IPS-18a (cell line): Measurements from ENCODE around the gene LIMA1.
"Not testable (repeated sequence)": the region's sequence is repeated elsewhere in the genome, so short reads cannot be mapped to it uniquely, and the experiment has no call there.

Experiments
- H3K27ac ChIP-seq: one replicate; pipeline ENCODE4 v1.5.1; 2013; ENCODE audit warnings: low read length
- H3K27me3 ChIP-seq: one replicate; pipeline ENCODE4 v1.6.1; 2013; ENCODE audit warnings: mild to moderate bottlenecking, low read length; ENCODE audit not compliant: control insufficient read depth, insufficient read depth
- H3K36me3 ChIP-seq: one replicate; pipeline ENCODE4 v1.6.1; 2013; ENCODE audit warnings: low read depth, low read length; ENCODE audit not compliant: control insufficient read depth
- H3K4me1 ChIP-seq: one replicate; pipeline ENCODE4 v1.6.1; 2013; ENCODE audit warnings: low read depth, low read length; ENCODE audit not compliant: control insufficient read depth
- H3K4me3 ChIP-seq: one replicate; pipeline ENCODE4 v1.5.1; 2013; ENCODE audit warnings: low read length
- H3K9ac ChIP-seq: one replicate; pipeline ENCODE4 v1.6.1; 2013; ENCODE audit warnings: mild to moderate bottlenecking, low read length, moderate library complexity
- H3K9me3 ChIP-seq: one replicate; pipeline ENCODE4 v1.6.1; 2013; ENCODE audit warnings: low read depth, low read length; ENCODE audit not compliant: control insufficient read depth

LIMA1 gene

GRCh38 chr12:50224026-50224692 is 59.2 kb downstream of the LIMA1 start:
- Histone ChIP-seq H3K9me3 (no peaks in the 10 kb centered on the region), H3K27me3 (no peaks in the 10 kb centered on the region), H3K4me1 (peaks cover 12% of the 10 kb centered on the region), H3K9ac (no peak overlapping the region), H3K4me3 (no peak overlapping the region), H3K27ac (no peak overlapping the region), H3K36me3 (no peaks in the 10 kb centered on the region)

DNA sequence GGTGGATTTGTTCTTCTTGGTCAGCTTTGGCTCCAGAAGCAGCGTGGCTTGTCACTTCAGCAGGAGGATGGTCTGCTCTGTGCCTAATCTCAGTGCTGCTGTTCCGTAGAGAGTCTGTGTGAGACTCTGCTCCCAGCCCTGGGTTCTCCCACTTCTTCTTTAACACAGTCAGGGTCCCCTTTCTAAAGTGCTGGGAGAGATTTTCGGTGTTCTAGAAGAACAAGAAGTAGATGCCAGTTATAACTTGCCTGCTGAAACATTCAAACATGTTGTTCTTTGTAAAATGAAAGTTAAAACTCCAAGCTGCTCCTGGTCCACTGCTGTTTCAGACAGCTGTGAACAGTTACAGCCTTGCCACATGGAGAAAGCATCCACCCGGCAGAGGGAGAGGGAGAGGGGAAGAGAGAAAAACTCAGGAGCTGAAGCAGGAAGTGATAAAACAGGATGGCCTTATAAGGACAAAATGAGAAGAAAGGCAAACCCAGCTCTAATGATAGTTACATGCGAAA is 61.0 kb downstream of the LIMA1 start:
- H3K27ac ChIP-seq, result peak overlapping the region; percentile 50
- H3K9ac ChIP-seq, result peak overlapping the region; percentile 71

DNA sequence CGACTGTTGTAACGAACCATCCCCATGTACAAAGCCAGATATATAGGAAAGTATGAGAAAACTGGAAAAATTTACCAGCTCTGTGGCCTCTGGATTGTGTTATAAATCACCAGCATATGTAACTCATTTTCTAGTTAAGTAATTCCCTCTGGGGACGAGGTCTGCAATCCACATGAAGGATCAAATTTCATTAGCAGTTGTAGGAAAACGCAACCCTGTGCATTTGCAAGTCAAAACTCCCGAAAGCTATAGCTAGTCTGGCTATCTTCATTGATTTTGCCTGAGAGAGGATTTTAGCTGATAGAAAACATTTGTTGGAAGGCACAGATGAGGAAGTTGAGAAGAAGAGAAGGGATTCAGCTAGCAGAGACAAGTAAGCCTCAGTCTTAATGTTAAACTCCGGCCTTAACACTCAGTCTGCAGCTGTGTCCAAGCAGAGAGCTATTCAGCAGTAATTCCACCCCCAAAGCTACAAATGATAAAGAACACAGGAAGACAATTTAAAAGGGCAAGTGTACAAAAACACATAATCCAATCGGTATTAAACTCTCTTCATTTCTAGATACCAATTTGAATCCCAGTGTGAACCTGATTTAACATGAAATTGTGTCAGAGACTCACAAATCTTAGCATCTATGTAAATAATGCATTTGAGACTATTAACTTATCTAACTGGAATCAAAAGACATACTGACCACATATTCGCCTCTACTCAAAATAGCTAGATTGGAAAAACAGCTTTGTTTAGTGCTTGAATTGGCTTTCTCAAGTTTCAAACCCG is 61.9 kb downstream of the LIMA1 start:
- Histone ChIP-seq H3K4me3 (peak overlapping the region; percentile 69), H3K4me1 (peaks cover 12% of the 10 kb centered on the region), H3K27ac (peak overlapping the region; percentile 38), H3K9me3 (no peaks in the 10 kb centered on the region), H3K27me3 (no peaks in the 10 kb centered on the region), H3K36me3 (no peaks in the 10 kb centered on the region), H3K9ac (peak overlapping the region; percentile 71)

More for the DNA sequence above, 61.0 kb downstream of the LIMA1 start:
- Histone ChIP-seq H3K4me1 (peaks cover 12% of the 10 kb centered on the region), H3K27me3 (no peaks in the 10 kb centered on the region), H3K9me3 (no peaks in the 10 kb centered on the region), H3K36me3 (no peaks in the 10 kb centered on the region), H3K4me3 (peak overlapping the region; percentile 69)

DNA sequence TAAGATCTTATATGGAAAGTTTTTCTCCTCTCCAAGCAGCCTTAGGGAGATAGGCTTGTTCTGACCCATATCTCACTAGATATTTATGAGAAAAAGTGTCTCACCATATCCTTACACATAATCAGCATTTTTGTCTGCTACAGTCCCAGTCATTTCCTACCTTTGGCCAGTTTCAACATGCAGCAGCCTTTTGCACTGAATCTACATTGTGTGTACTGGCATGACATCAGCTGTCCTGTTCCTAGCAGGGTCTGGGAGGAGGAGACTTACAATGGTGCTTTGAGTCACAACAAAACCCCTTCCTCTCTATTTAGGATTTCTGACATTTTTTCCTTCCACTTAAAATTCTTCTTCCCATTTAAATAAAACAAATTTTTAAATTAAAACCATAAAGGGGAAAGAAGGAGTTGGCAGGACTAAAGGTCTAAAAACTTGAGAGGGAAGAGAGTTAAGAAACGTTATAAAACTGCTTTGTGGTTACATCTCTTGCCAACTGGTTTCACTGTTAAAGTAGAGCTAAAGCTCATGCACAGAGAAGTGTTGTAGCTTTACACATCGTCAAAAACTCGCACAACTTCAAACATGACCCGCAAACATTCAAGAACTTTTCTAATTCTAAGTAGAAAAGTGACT is 62.8 kb downstream of the LIMA1 start:
- Histone ChIP-seq H3K36me3 (no peaks in the 10 kb centered on the region), H3K27ac (no peak overlapping the region), H3K4me3 (peak overlapping the region; percentile 69), H3K27me3 (no peaks in the 10 kb centered on the region), H3K9ac (peak overlapping the region; percentile 71), H3K4me1 (peaks cover 12% of the 10 kb centered on the region), H3K9me3 (no peaks in the 10 kb centered on the region)

GRCh38 chr12:50219544-50219943 is 63.8 kb downstream of the LIMA1 start:
- Histone ChIP-seq H3K9ac (no peak overlapping the region), H3K27me3 (no peaks in the 10 kb centered on the region), H3K9me3 (no peaks in the 10 kb centered on the region), H3K4me3 (no peak overlapping the region), H3K4me1 (peaks cover 12% of the 10 kb centered on the region), H3K36me3 (no peaks in the 10 kb centered on the region), H3K27ac (no peak overlapping the region)

- H3K9me3 ChIP-seq, H3K27me3 ChIP-seq, H3K4me1 ChIP-seq, H3K9ac ChIP-seq, H3K27ac ChIP-seq, H3K36me3 ChIP-seq, H3K4me3 ChIP-seq: not testable (repeated sequence)
These were observed 64.3 kb downstream of the LIMA1 start for GRCh38 chr12:50219001-50219400.

GRCh38 chr12:50218386-50218785 is 64.9 kb downstream of the LIMA1 start:
- Histone ChIP-seq H3K4me1 (peaks cover 6% of the 10 kb centered on the region), H3K9me3 (no peaks in the 10 kb centered on the region), H3K9ac (no peak overlapping the region), H3K27me3 (no peaks in the 10 kb centered on the region), H3K27ac (no peak overlapping the region), H3K36me3 (no peaks in the 10 kb centered on the region), H3K4me3 (no peak overlapping the region)

DNA sequence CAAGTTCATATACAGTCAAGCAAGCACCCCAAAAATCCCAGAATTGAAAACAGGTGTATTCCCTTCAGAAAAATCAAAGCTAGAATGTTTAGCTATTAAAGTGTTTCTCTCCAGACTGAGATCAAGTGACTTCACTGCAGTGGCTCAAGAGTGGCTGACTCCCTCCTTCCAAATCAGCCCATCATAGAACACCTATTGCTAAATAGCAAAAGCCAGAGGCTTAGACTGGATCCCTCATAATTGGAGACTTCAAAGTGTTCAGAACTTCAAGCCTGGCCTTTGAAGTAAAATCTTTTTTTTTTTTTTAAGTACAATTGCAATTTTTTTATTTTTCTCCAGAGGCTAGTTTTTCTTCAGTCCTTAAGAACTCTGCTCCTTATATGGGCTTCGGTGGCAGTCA is 66.1 kb downstream of the LIMA1 start:
- H3K27me3 ChIP-seq, result no peaks in the 10 kb centered on the region
- no peaks in the 10 kb centered on the region for H3K9me3 ChIP-seq
- H3K36me3 ChIP-seq, result no peaks in the 10 kb centered on the region
- H3K9ac ChIP-seq, result no peak overlapping the region
- H3K27ac ChIP-seq, result no peak overlapping the region
- H3K4me1 ChIP-seq, result no peaks in the 10 kb centered on the region
- H3K4me3 ChIP-seq, result no peak overlapping the region

- H3K36me3 ChIP-seq, result no peaks in the 10 kb centered on the region
These were observed 68.3 kb downstream of the LIMA1 start for GRCh38 chr12:50215033-50215432.

DNA sequence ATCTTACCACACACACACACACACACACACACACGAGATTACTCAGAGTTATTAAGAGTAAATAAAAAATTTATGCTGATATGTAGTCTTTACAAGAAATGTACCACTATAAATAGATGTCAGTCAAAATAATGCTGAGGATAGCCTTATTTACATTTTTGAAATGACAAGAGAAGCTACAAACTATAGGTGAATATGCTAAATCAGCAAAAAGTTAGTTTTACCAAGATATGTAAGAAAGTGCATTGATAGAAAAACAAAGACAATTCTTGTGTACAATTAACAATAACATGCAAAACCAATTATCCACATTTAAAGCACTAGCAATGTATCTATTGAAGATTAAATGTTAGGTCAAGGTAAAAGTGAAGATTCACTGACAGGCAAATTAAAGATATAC is 69.3 kb downstream of the LIMA1 start:
- Histone ChIP-seq H3K9me3 (no peaks in the 10 kb centered on the region), H3K27me3 (no peaks in the 10 kb centered on the region), H3K36me3 (no peaks in the 10 kb centered on the region), H3K4me3 (no peak overlapping the region), H3K4me1 (no peaks in the 10 kb centered on the region), H3K9ac (no peak overlapping the region), H3K27ac (no peak overlapping the region)

More at GRCh38 chr12:50215033-50215432, 68.3 kb downstream of the LIMA1 start:
- H3K9me3 ChIP-seq, result no peaks in the 10 kb centered on the region
- no peak overlapping the region for H3K4me3 ChIP-seq
- no peaks in the 10 kb centered on the region for H3K27me3 ChIP-seq
- H3K4me1 ChIP-seq, result no peaks in the 10 kb centered on the region
- H3K9ac ChIP-seq, result no peak overlapping the region
- no peak overlapping the region for H3K27ac ChIP-seq

DNA sequence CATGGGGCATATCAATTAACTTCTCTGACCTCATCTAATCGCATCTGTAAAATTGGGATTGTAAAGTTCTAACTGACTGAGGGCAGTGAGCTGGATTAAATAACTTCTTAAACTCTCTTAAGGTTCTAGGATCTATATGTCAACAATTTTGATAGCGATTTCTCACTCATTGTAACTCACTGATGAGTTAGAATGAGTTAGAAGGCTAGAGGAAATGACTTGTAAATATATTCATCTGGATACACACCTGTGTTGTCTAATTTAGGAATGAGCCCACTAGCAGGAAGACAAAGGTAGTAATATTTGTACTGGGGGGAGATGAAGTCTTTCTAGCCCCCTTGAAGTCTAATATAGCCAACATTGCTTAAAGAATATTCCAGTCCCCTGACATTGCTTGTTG is 69.9 kb downstream of the LIMA1 start:
- no peak overlapping the region for H3K27ac ChIP-seq
- H3K4me1 ChIP-seq, result no peaks in the 10 kb centered on the region
- H3K27me3 ChIP-seq, result no peaks in the 10 kb centered on the region
- H3K36me3 ChIP-seq, result no peaks in the 10 kb centered on the region
- H3K4me3 ChIP-seq, result no peak overlapping the region
- no peak overlapping the region for H3K9ac ChIP-seq
- no peaks in the 10 kb centered on the region for H3K9me3 ChIP-seq
